LHCN-M2 (cell line): Measurements from ENCODE around the gene DPP10. TPM values are rescaled to one million over a fixed set of nuclear protein-coding genes. Genes with fewer than 3 reads are reported as not detected.

Experiments
- DNase-seq: peaks from one replicate; pipeline ENCODE4 v3.0.0-alpha.2; 2012; ENCODE audit warnings: low read depth
- total RNA-seq: library from RNA; depleted of rRNA; stranded (reverse); fragments of >200 nt; gene quantifications from 2 replicates; pipeline ENCODE4 v1.2.3, GENCODE V29; 2014

Gene DPP10
- total RNA-seq, 1 experiment from 2014 or later, result not detected

GRCh38 chr2:115234186-115234585, 791.7 kb downstream of the DPP10 start:
- DNase-seq, result no peak

- no peak for DNase-seq
Observed at GRCh38 chr2:115234737-115235136, 792.3 kb downstream of the DPP10 start.

- no peak for DNase-seq
Observed at GRCh38 chr2:115248066-115248465, 805.6 kb downstream of the DPP10 start.

- DNase-seq, result no peak
Observed at GRCh38 chr2:115277366-115277765, 834.9 kb downstream of the DPP10 start.

GRCh38 chr2:115285416-115285815, 843.0 kb downstream of the DPP10 start:
- DNase-seq, result no peak

GRCh38 chr2:115290478-115290877, 848.0 kb downstream of the DPP10 start:
- no peak for DNase-seq

GRCh38 chr2:115292742-115293141, 850.3 kb downstream of the DPP10 start:
- DNase-seq, result no peak

- DNase-seq, result no peak
Observed at GRCh38 chr2:115294999-115295398, 852.6 kb downstream of the DPP10 start.

- DNase-seq, result no peak
Observed at GRCh38 chr2:115297056-115297455, 854.6 kb downstream of the DPP10 start.

GRCh38 chr2:115299199-115299598, 856.8 kb downstream of the DPP10 start:
- DNase-seq, result no peak

- no peak for DNase-seq
Observed at GRCh38 chr2:115305712-115306111, 863.3 kb downstream of the DPP10 start.

GRCh38 chr2:115314119-115314518, 871.7 kb downstream of the DPP10 start:
- DNase-seq, result no peak

- DNase-seq, result no peak
Observed at GRCh38 chr2:115327061-115327460, 884.6 kb downstream of the DPP10 start.

GRCh38 chr2:115359550-115359949, 917.1 kb downstream of the DPP10 start:
- no peak for DNase-seq

GRCh38 chr2:115364093-115364492, 921.7 kb downstream of the DPP10 start:
- no peak for DNase-seq

- no peak for DNase-seq
Observed at GRCh38 chr2:115369400-115369799, 927.0 kb downstream of the DPP10 start.

GRCh38 chr2:115374981-115375380, 932.5 kb downstream of the DPP10 start:
- no peak for DNase-seq

GRCh38 chr2:115384399-115384798, 942.0 kb downstream of the DPP10 start:
- DNase-seq, result no peak

GRCh38 chr2:115386465-115386864, 944.0 kb downstream of the DPP10 start:
- DNase-seq, result no peak

GRCh38 chr2:115389024-115389423, 946.6 kb downstream of the DPP10 start:
- no peak for DNase-seq

GRCh38 chr2:115389898-115390565, 947.6 kb downstream of the DPP10 start:
- DNase-seq, result no peak

- no peak for DNase-seq
Observed at GRCh38 chr2:115396579-115396978, 954.1 kb downstream of the DPP10 start.

GRCh38 chr2:115400940-115401339, 958.5 kb downstream of the DPP10 start:
- no peak for DNase-seq

GRCh38 chr2:115412501-115412900, 970.1 kb downstream of the DPP10 start:
- DNase-seq, result no peak
